ENCODE measurements around the gene NDRG3. TPM values are rescaled to one million over a fixed set of nuclear protein-coding genes. Genes with fewer than 3 reads are reported as not detected.

Gene NDRG3
- total and polyA plus RNA-seq, 9 donors = 16.7 to 66.0 (median 24.1) TPM

- intact Hi-C loops (cut with DNase I) = no loop called here
- Histone ChIP-seq H3K36me3 (no peaks in the 10 kb centered on the region), H3K4me3 (no peak overlapping the region), H3K27me3 (no peaks in the 10 kb centered on the region), H3K9me3 (no peaks in the 10 kb centered on the region), H3K27ac (no peak overlapping the region), H3K4me1 (ENCODE audit: insufficient read depth) (no peaks in the 10 kb centered on the region)
- no peak for DNase-seq
- no peak for TF ChIP-seq EP300 (IDR thresholded peaks at IDR 0.05)
- TF ChIP-seq POLR2A (IDR thresholded peaks at IDR 0.05) = no peak
- TF ChIP-seq CTCF (IDR thresholded peaks at IDR 0.05) = no peak
- WGBS, 3 donors = 92 to 94% (median 94%) methylated on average over 7 of the region's 7 CpGs
Observed at GRCh38 chr20:36628076-36628475, 117.8 kb downstream of the NDRG3 start.

- H3K9me3 ChIP-seq = no peaks in the 10 kb centered on the region
- intact Hi-C loops (cut with DNase I) = no loop called here
Observed at GRCh38 chr20:36624944-36625324, 121.0 kb downstream of the NDRG3 start.

GRCh38 chr20:36624068-36624943 lies 121.6 kb downstream of the NDRG3 start:
- no peak overlapping the region for H3K27ac ChIP-seq

More at GRCh38 chr20:36624944-36625324, 121.0 kb downstream of the NDRG3 start:
- Histone ChIP-seq H3K27ac (no peak overlapping the region), H3K4me3 (no peak overlapping the region), H3K4me1 (ENCODE audit: insufficient read depth) (no peaks in the 10 kb centered on the region), H3K36me3 (no peaks in the 10 kb centered on the region), H3K27me3 (no peaks in the 10 kb centered on the region)
- WGBS, 3 donors = 64 to 80% (median 68%) methylated on average over 2 of the region's 2 CpGs
- DNase-seq = no peak
- TF ChIP-seq CTCF (IDR thresholded peaks at IDR 0.05) = no peak
- no peak for TF ChIP-seq EP300 (IDR thresholded peaks at IDR 0.05)
- TF ChIP-seq POLR2A (IDR thresholded peaks at IDR 0.05) = no peak

GRCh38 chr20:36623444-36623843 lies 122.4 kb downstream of the NDRG3 start:
- H3K36me3 ChIP-seq = no peaks in the 10 kb centered on the region
- intact Hi-C loops (cut with DNase I) = no loop called here
- no peak for TF ChIP-seq EP300 (IDR thresholded peaks at IDR 0.05)
- 88 to 92% (median 90%) methylated on average over 2 of the region's 2 CpGs for WGBS, 3 donors
- no peak for DNase-seq
- no peak overlapping the region for H3K4me3 ChIP-seq
- H3K27me3 ChIP-seq = no peaks in the 10 kb centered on the region
- no peaks in the 10 kb centered on the region for H3K4me1 ChIP-seq (ENCODE audit: insufficient read depth)
- no peak overlapping the region for H3K27ac ChIP-seq
- H3K9me3 ChIP-seq = no peaks in the 10 kb centered on the region

More at GRCh38 chr20:36624068-36624943, 121.6 kb downstream of the NDRG3 start:
- no peaks in the 10 kb centered on the region for H3K27me3 ChIP-seq
- no peaks in the 10 kb centered on the region for H3K9me3 ChIP-seq
- TF ChIP-seq CTCF (IDR thresholded peaks at IDR 0.05) (no peak), POLR2A (IDR thresholded peaks at IDR 0.05) (no peak), EP300 (IDR thresholded peaks at IDR 0.05) (no peak)
- H3K4me3 ChIP-seq = no peak overlapping the region
- intact Hi-C loops (cut with DNase I) = no loop called here
- 37 to 44% (median 38%) methylated on average over 14 of the region's 14 CpGs for WGBS, 3 donors
- H3K36me3 ChIP-seq = no peaks in the 10 kb centered on the region
- DNase-seq = no peak
- no peaks in the 10 kb centered on the region for H3K4me1 ChIP-seq (ENCODE audit: insufficient read depth)

GRCh38 chr20:36620917-36621316 lies 125.0 kb downstream of the NDRG3 start:
- Histone ChIP-seq H3K9me3 (no peaks in the 10 kb centered on the region), H3K4me1 (ENCODE audit: insufficient read depth) (no peaks in the 10 kb centered on the region), H3K27me3 (no peaks in the 10 kb centered on the region), H3K36me3 (no peaks in the 10 kb centered on the region), H3K4me3 (no peak overlapping the region), H3K27ac (no peak overlapping the region)
- no peak for TF ChIP-seq EP300 (IDR thresholded peaks at IDR 0.05)
- no peak for TF ChIP-seq POLR2A (IDR thresholded peaks at IDR 0.05)
- TF ChIP-seq CTCF (IDR thresholded peaks at IDR 0.05) = no peak
- WGBS, 3 donors = 90 to 95% (median 94%) methylated on average over 5 of the region's 5 CpGs
- DNase-seq = no peak
- intact Hi-C loops (cut with DNase I) = no loop called here
